HEK293 (cell line): ENCODE data around the gene CLIP1.
A peak's percentile ranks its signal among the peaks of the same experiment; 100 is the strongest.

Source experiments
- CTCF ChIP-seq: fragments of 450-650 bp; formaldehyde crosslinking; IDR thresholded peaks from 2 replicates; pipeline ENCODE4 v1.5.1; 2016; ENCODE audit warnings: missing biosample characterization, missing genetic modification characterization
- HOXA7 ChIP-seq: sonication (generic); formaldehyde crosslinking; IDR thresholded peaks from 2 replicates; pipeline ENCODE4 v1.8.1; 2022; ENCODE audit warnings: missing genetic modification reagents, borderline replicate concordance
- KLF17 ChIP-seq: fragments of 450-650 bp; formaldehyde crosslinking; IDR thresholded peaks from 2 replicates; pipeline ENCODE4 v1.5.1; 2016; ENCODE audit warnings: missing biosample characterization, missing genetic modification characterization
- OSR2 ChIP-seq: fragments of 450-650 bp; formaldehyde crosslinking; IDR thresholded peaks from 2 replicates; pipeline ENCODE4 v1.5.1; 2016; ENCODE audit warnings: missing biosample characterization, missing genetic modification characterization
- PRDM1 ChIP-seq: fragments of 450-650 bp; formaldehyde crosslinking; IDR thresholded peaks from 2 replicates; pipeline ENCODE4; 2016; ENCODE audit warnings: missing biosample characterization, missing genetic modification characterization
- PRDM2 ChIP-seq: fragments of 450-650 bp; formaldehyde crosslinking; IDR thresholded peaks from 2 replicates; pipeline ENCODE4 v1.5.1; 2016; ENCODE audit warnings: missing biosample characterization, missing genetic modification characterization, borderline replicate concordance
- SCRT1 ChIP-seq: fragments of 450-650 bp; formaldehyde crosslinking; IDR thresholded peaks from 2 replicates; pipeline ENCODE4 v1.5.1; 2016; ENCODE audit warnings: missing biosample characterization, missing genetic modification characterization, borderline replicate concordance
- TSHZ1 ChIP-seq: fragments of 450-650 bp; formaldehyde crosslinking; IDR thresholded peaks from 2 replicates; pipeline ENCODE4 v1.5.1; 2016; ENCODE audit warnings: missing biosample characterization, missing genetic modification characterization, borderline replicate concordance
- ZBTB26 ChIP-seq: fragments of 450-650 bp; formaldehyde crosslinking; optimal IDR thresholded peaks from 2 replicates; pipeline ENCODE3; 2016; ENCODE audit warnings: missing biosample characterization, mild to moderate bottlenecking, missing genetic modification characterization
- ZEB2 ChIP-seq: fragments of 450-650 bp; formaldehyde crosslinking; IDR thresholded peaks from 2 replicates; pipeline ENCODE4 v1.5.1; 2016; ENCODE audit warnings: missing biosample characterization, missing genetic modification characterization
- ZFHX2 ChIP-seq: fragments of 450-650 bp; formaldehyde crosslinking; conservative IDR thresholded peaks from 2 replicates; pipeline ENCODE4 v1.5.1; 2016; ENCODE audit warnings: missing biosample characterization, missing genetic modification characterization
- ZNF114 ChIP-seq: fragments of 450-650 bp; formaldehyde crosslinking; IDR thresholded peaks from 2 replicates; pipeline ENCODE4 v1.5.0; 2017; ENCODE audit warnings: missing biosample characterization, missing genetic modification characterization
- ZNF26 ChIP-seq: fragments of 450-650 bp; formaldehyde crosslinking; IDR thresholded peaks from 2 replicates; pipeline ENCODE4 v1.5.1; 2016; ENCODE audit warnings: missing biosample characterization, missing genetic modification characterization
- ZNF280D ChIP-seq: fragments of 450-650 bp; formaldehyde crosslinking; IDR thresholded peaks from 2 replicates; pipeline ENCODE4 v1.5.1; 2016; ENCODE audit warnings: missing biosample characterization, missing genetic modification characterization
- ZNF596 ChIP-seq: fragments of 450-650 bp; IDR thresholded peaks from 2 replicates; pipeline ENCODE4 v1.5.0; 2018; ENCODE audit warnings: missing biosample characterization, mild to moderate bottlenecking, missing genetic modification characterization, moderate library complexity
- ZNF610 ChIP-seq: fragments of 450-650 bp; formaldehyde crosslinking; IDR thresholded peaks from 2 replicates; pipeline ENCODE4 v1.5.1; 2016; ENCODE audit warnings: missing biosample characterization, missing genetic modification characterization, borderline replicate concordance
- ZNF629 ChIP-seq: fragments of 450-650 bp; formaldehyde crosslinking; IDR thresholded peaks from 2 replicates; pipeline ENCODE4 v1.5.1; 2017; ENCODE audit warnings: missing biosample characterization, missing genetic modification characterization
- ZNF645 ChIP-seq: fragments of 450-650 bp; formaldehyde crosslinking; IDR thresholded peaks from 2 replicates; pipeline ENCODE4; 2016; ENCODE audit warnings: missing biosample characterization, missing genetic modification characterization
- ZNF670 ChIP-seq: fragments of 450-650 bp; formaldehyde crosslinking; IDR thresholded peaks from 2 replicates; pipeline ENCODE4 v1.5.1; 2016; ENCODE audit warnings: missing biosample characterization, missing genetic modification characterization, low read depth
- ZNF701 ChIP-seq: fragments of 450-650 bp; formaldehyde crosslinking; IDR thresholded peaks from 2 replicates; pipeline ENCODE4 v1.5.1; 2016; ENCODE audit warnings: missing biosample characterization, missing genetic modification characterization

Gene CLIP1

GRCh38 chr12:122356192-122356635 is 66.3 kb downstream of the CLIP1 start (continued):
- no peak for TF ChIP-seq ZNF596
- no peak for TF ChIP-seq PRDM2 (tag by site-specific recombination)
- TF ChIP-seq ZNF645 (tag by site-specific recombination), result no peak
- no peak for TF ChIP-seq TSHZ1 (tag by site-specific recombination)
- TF ChIP-seq OSR2 (tag by site-specific recombination), result no peak
- no peak for TF ChIP-seq HOXA7 (CRISPR knock-in tag)
- no peak for TF ChIP-seq ZNF114 (tag by site-specific recombination)
- no peak for TF ChIP-seq ZFHX2 (tag by site-specific recombination)
- TF ChIP-seq ZNF701 (tag by site-specific recombination), result no peak
- no peak for TF ChIP-seq ZNF26 (tag by site-specific recombination)
- TF ChIP-seq ZNF610 (tag by site-specific recombination), result no peak
- no peak for TF ChIP-seq SCRT1 (tag by site-specific recombination)
- peak; percentile 63; the same call in 1 of the 2 replicates for TF ChIP-seq CTCF (tag by site-specific recombination)
- no peak for TF ChIP-seq ZEB2
- no peak for TF ChIP-seq ZNF670
- no peak for TF ChIP-seq ZNF280D
- TF ChIP-seq PRDM1 (tag by site-specific recombination), result peak; percentile 94
- TF ChIP-seq ZBTB26 (tag by site-specific recombination), result no peak
- no peak for TF ChIP-seq KLF17 (tag by site-specific recombination)
- peak; percentile 82 for TF ChIP-seq ZNF629 (tag by site-specific recombination)
